DOHH2 (cell line): Measurements from ENCODE around the gene MICAL2.

Source experiments
- H3F3A ChIP-seq: fragments of 200-600 bp; sonication (generic), shearing (Covaris generic); 2 replicates; pipeline ENCODE4 v1.6.0; 2016; ENCODE audit warnings: antibody characterized with exemption, mild to moderate bottlenecking; ENCODE audit not compliant: control insufficient read depth, insufficient read depth
- H3K27ac ChIP-seq: fragments of 200-600 bp; sonication (generic); 2 replicates; pipeline ENCODE4 v1.5.1; 2014; ENCODE audit warnings: low read depth, mild to moderate bottlenecking, low read length, moderate library complexity
- H3K27me3 ChIP-seq: fragments of 200-600 bp; sonication (generic); 2 replicates; pipeline ENCODE4 v1.6.1; 2014; ENCODE audit warnings: mild to moderate bottlenecking, low read length, mixed read lengths; ENCODE audit not compliant: control insufficient read depth
- H3K36me3 ChIP-seq: fragments of 200-600 bp; sonication (generic); 2 replicates; pipeline ENCODE4 v1.6.1; 2014; ENCODE audit warnings: mild to moderate bottlenecking, low read length, moderate library complexity, mixed read lengths; ENCODE audit not compliant: control insufficient read depth
- H3K4me1 ChIP-seq: fragments of 200-600 bp; sonication (generic); 2 replicates; pipeline ENCODE4 v1.6.1; 2014; ENCODE audit warnings: mild to moderate bottlenecking, low read length, mixed read lengths; ENCODE audit not compliant: control insufficient read depth
- H3K4me2 ChIP-seq: fragments of 200-600 bp; sonication (generic); 2 replicates; pipeline ENCODE4 v1.6.0; 2014; ENCODE audit warnings: mild to moderate bottlenecking, low read length, moderate library complexity
- H3K4me3 ChIP-seq: fragments of 200-600 bp; sonication (generic); 2 replicates; pipeline ENCODE4 v1.5.1; 2014; ENCODE audit warnings: mild to moderate bottlenecking, low read length, mixed read lengths
- H3K79me2 ChIP-seq: fragments of 200-600 bp; sonication (generic); 2 replicates; pipeline ENCODE4 v1.6.1; 2014; ENCODE audit warnings: mild to moderate bottlenecking, low read length, mixed read lengths; ENCODE audit not compliant: control insufficient read depth
- H3K9me2 ChIP-seq: fragments of 200-600 bp; sonication (generic); replicated peaks from 2 replicates; pipeline ENCODE4 v1.6.1; 2014; ENCODE audit warnings: mild to moderate bottlenecking, low read length, mixed read lengths; ENCODE audit not compliant: control insufficient read depth
- H3K9me3 ChIP-seq: fragments of 200-600 bp; sonication (generic); 2 replicates; pipeline ENCODE4 v1.6.1; 2014; ENCODE audit warnings: antibody characterized with exemption, low read length, mixed read lengths; ENCODE audit not compliant: control insufficient read depth, insufficient read depth
- H4K20me1 ChIP-seq: fragments of 200-600 bp; sonication (generic); 2 replicates; pipeline ENCODE4 v1.6.0; 2014; ENCODE audit warnings: low read depth, mild to moderate bottlenecking, antibody characterized with exemption, low read length, moderate library complexity; ENCODE audit not compliant: control insufficient read depth, insufficient read depth
- CTCF ChIP-seq: fragments of 200-600 bp; sonication (generic); IDR thresholded peaks from one replicate; pipeline ENCODE4 v1.5.1; 2014; ENCODE audit warnings: antibody characterized with exemption, mild to moderate bottlenecking, low read depth, low read length; ENCODE audit not compliant: poor library complexity, severe bottlenecking
- EZH2phosphoT487 ChIP-seq: fragments of 200-600 bp; sonication (generic); IDR thresholded peaks from 2 replicates; pipeline ENCODE4 v1.6.1; 2017; ENCODE audit warnings: borderline replicate concordance, mild to moderate bottlenecking, antibody characterized with exemption, low read length, moderate library complexity, mixed read lengths

The MICAL2 gene

GRCh38 chr11:12179531-12179930 lies 69.1 kb downstream of the MICAL2 start:
- H3K4me3 ChIP-seq = no peak overlapping the region
- no peak overlapping the region for H3K4me2 ChIP-seq
- H3K27me3 ChIP-seq = no peaks in the 10 kb centered on the region
- no peaks in the 10 kb centered on the region for H3K79me2 ChIP-seq
- TF ChIP-seq CTCF (no peak), EZH2phosphoT487 (no peak)
- H3K9me2 ChIP-seq = no peaks in the 10 kb centered on the region
- H3K27ac ChIP-seq = no peak overlapping the region
- H3K36me3 ChIP-seq = no peaks in the 10 kb centered on the region
- H4K20me1 ChIP-seq = no peaks in the 10 kb centered on the region
- H3K9me3 ChIP-seq = no peaks in the 10 kb centered on the region
- no peaks in the 10 kb centered on the region for H3F3A ChIP-seq
- no peaks in the 10 kb centered on the region for H3K4me1 ChIP-seq

- Histone ChIP-seq H3K27me3 (no peaks in the 10 kb centered on the region), H3K27ac (no peak overlapping the region), H3K4me2 (no peak overlapping the region), H3K9me2 (no peaks in the 10 kb centered on the region), H3K4me1 (no peaks in the 10 kb centered on the region), H3K36me3 (no peaks in the 10 kb centered on the region), H3K4me3 (no peak overlapping the region), H4K20me1 (no peaks in the 10 kb centered on the region), H3K9me3 (no peaks in the 10 kb centered on the region), H3F3A (no peaks in the 10 kb centered on the region), H3K79me2 (no peaks in the 10 kb centered on the region)
- no peak for TF ChIP-seq CTCF
- TF ChIP-seq EZH2phosphoT487 = no peak
These were observed 70.1 kb downstream of the MICAL2 start for GRCh38 chr11:12180257-12181205.

GRCh38 chr11:12182302-12182675 lies 71.9 kb downstream of the MICAL2 start:
- H3K4me1 ChIP-seq = no peaks in the 10 kb centered on the region
- no peaks in the 10 kb centered on the region for H3K36me3 ChIP-seq
- H3K4me2 ChIP-seq = no peak overlapping the region
- H3K79me2 ChIP-seq = no peaks in the 10 kb centered on the region
- H3K9me3 ChIP-seq = no peaks in the 10 kb centered on the region
- no peaks in the 10 kb centered on the region for H3K27me3 ChIP-seq
- H3F3A ChIP-seq = no peaks in the 10 kb centered on the region
- TF ChIP-seq CTCF (no peak), EZH2phosphoT487 (no peak)
- no peak overlapping the region for H3K4me3 ChIP-seq
- no peak overlapping the region for H3K27ac ChIP-seq
- no peaks in the 10 kb centered on the region for H4K20me1 ChIP-seq
- H3K9me2 ChIP-seq = no peaks in the 10 kb centered on the region
